ENCODE data around the gene LOC128125822.

LOC128125822 gene

GRCh38 chr6:63553208-63553607, 19.1 kb upstream of the LOC128125822 start:
- ATAC-seq (ENCODE audit: poor library complexity) = peak; percentile 94
- intact Hi-C loops (cut with DNase I) = no loop called here

GRCh38 chr6:63553900-63554299, 18.4 kb upstream of the LOC128125822 start:
- intact Hi-C loops (cut with DNase I) = no loop called here
- DNase-seq (no peak), ATAC-seq (ENCODE audit: poor library complexity) (no peak)

More at GRCh38 chr6:63553208-63553607, 19.1 kb upstream of the LOC128125822 start:
- DNase-seq = no peak

GRCh38 chr6:63554782-63555181, 17.5 kb upstream of the LOC128125822 start:
- ATAC-seq (ENCODE audit: poor library complexity) (no peak), DNase-seq (no peak)
- intact Hi-C loops (cut with DNase I) = no loop called here

- intact Hi-C loops (cut with DNase I) = no loop called here
- DNase-seq = no peak
- no peak for ATAC-seq (ENCODE audit: poor library complexity)
These were observed 15.9 kb upstream of the LOC128125822 start for GRCh38 chr6:63556369-63556768.

- DNase-seq (no peak), ATAC-seq (ENCODE audit: poor library complexity) (no peak)
- intact Hi-C loops (cut with DNase I) = no loop called here
These were observed 14.0 kb upstream of the LOC128125822 start for GRCh38 chr6:63558278-63558677.

- ATAC-seq (ENCODE audit: poor library complexity) (no peak), DNase-seq (no peak)
- intact Hi-C loops (cut with DNase I) = no loop called here
These were observed 11.4 kb upstream of the LOC128125822 start for GRCh38 chr6:63560801-63561287.

GRCh38 chr6:63561288-63561687, 11.0 kb upstream of the LOC128125822 start:
- no peak for DNase-seq
- intact Hi-C loops (cut with DNase I) = no loop called here
- no peak for ATAC-seq (ENCODE audit: poor library complexity)

GRCh38 chr6:63563235-63563634, 9.0 kb upstream of the LOC128125822 start:
- DNase-seq = no peak
- intact Hi-C loops (cut with DNase I) = no loop called here
- no peak for ATAC-seq (ENCODE audit: poor library complexity)

- intact Hi-C loops (cut with DNase I) = no loop called here
- ATAC-seq (ENCODE audit: poor library complexity) (no peak), DNase-seq (no peak)
These were observed 7.1 kb upstream of the LOC128125822 start for GRCh38 chr6:63565058-63565726.

GRCh38 chr6:63565727-63566596, 6.3 kb upstream of the LOC128125822 start:
- ATAC-seq (ENCODE audit: poor library complexity) (no peak), DNase-seq (no peak)
- intact Hi-C loops (cut with DNase I) = no loop called here

GRCh38 chr6:63567966-63568365, 4.3 kb upstream of the LOC128125822 start:
- DNase-seq (no peak), ATAC-seq (ENCODE audit: poor library complexity) (no peak)
- intact Hi-C loops (cut with DNase I) = no loop called here

- intact Hi-C loops (cut with DNase I) = loop anchor here (5.0 kb wide), 1 partner anchor 66 kb away; the partner anchor contains the start of gene PHF3
- peak; percentile 0 for ATAC-seq (ENCODE audit: poor library complexity)
These were observed 778 bp upstream of the LOC128125822 start for GRCh38 chr6:63571361-63572043.

GRCh38 chr6:63572747-63573075, 431 bp downstream of the LOC128125822 start:
- no peak for DNase-seq
- peak; percentile 22 for ATAC-seq (ENCODE audit: poor library complexity)
- intact Hi-C loops (cut with DNase I) = loop anchor here (5.0 kb wide), 1 partner anchor 65 kb away; the partner anchor contains the start of gene PHF3

More at GRCh38 chr6:63571361-63572043, 778 bp upstream of the LOC128125822 start:
- DNase-seq = peak; percentile 47

GRCh38 chr6:63573076-63573898, 1.0 kb downstream of the LOC128125822 start:
- DNase-seq = peak; percentile 83
- intact Hi-C loops (cut with DNase I) = loop anchor here (5.0 kb wide), 1 partner anchor 64 kb away; the partner anchor contains the start of gene PHF3
- peak; percentile 67 for ATAC-seq (ENCODE audit: poor library complexity)

- DNase-seq = no peak
- no peak for ATAC-seq (ENCODE audit: poor library complexity)
- intact Hi-C loops (cut with DNase I) = loop anchor here (5.0 kb wide), 1 partner anchor 63 kb away; the partner anchor contains the start of gene PHF3
These were observed 1.7 kb downstream of the LOC128125822 start for GRCh38 chr6:63573899-63574553.

GRCh38 chr6:63574554-63574900, 2.2 kb downstream of the LOC128125822 start:
- DNase-seq (no peak), ATAC-seq (ENCODE audit: poor library complexity) (no peak)
- intact Hi-C loops (cut with DNase I) = loop anchor here (5.0 kb wide), 1 partner anchor 63 kb away; the partner anchor contains the start of gene PHF3

GRCh38 chr6:63576147-63576772, 4.0 kb downstream of the LOC128125822 start:
- ATAC-seq (ENCODE audit: poor library complexity) = no peak
- no peak for DNase-seq
- intact Hi-C loops (cut with DNase I) = no loop called here
